Measurements from ENCODE around the gene NR5A2.

- TF ChIP-seq CTCF (IDR thresholded peaks at IDR 0.05): no peak
- TF ChIP-seq POLR2A (IDR thresholded peaks at IDR 0.05): no peak
Observed at GRCh38 chr1:200112290-200112689, 84.8 kb downstream of the NR5A2 start.
